GM12878 (cell line): ENCODE data around the gene NTN3. TPM values are rescaled to one million over a fixed set of nuclear protein-coding genes. Genes with fewer than 3 reads are reported as not detected.

Experiments used
- ATAC-seq: fragments of 200-7000 bp; cut with Tn5 transposase; 3 replicates; pipeline ENCODE4 v1.9.1; 2020; ENCODE audit warnings: mild to moderate bottlenecking, moderate library complexity
- BruUV-seq: library from RNA; stranded (reverse); fragments of 400-500 nt; replicated peaks from 2 replicates; lab custom pipeline; 2021; lab: Mats Ljungman, UMichigan
- CTCF ChIA-PET: fragments of 300-600 bp; sonication (Branson Sonifier 250); formaldehyde crosslinking; extraction: SDS; loops from one replicate; lab custom pipeline; 2021; ENCODE audit warnings: inconsistent platforms; lab: Yijun Ruan, JAX
- POLR2A ChIA-PET: fragments of 350-600 bp; formaldehyde crosslinking; extraction: SDS; loops from one replicate; lab custom pipeline; 2021; ENCODE audit warnings: inconsistent platforms; lab: Charles Lee
- RAD21 ChIA-PET: fragments of 300-600 bp; sonication (Branson Sonifier 250); formaldehyde crosslinking; loops from one replicate; lab custom pipeline; 2023; ENCODE audit warnings: antibody characterized with exemption; ENCODE audit not compliant: unreplicated experiment; lab: Charles Lee
- SMC1A ChIA-PET: fragments of 300-600 bp; sonication (Branson Sonifier 250); formaldehyde crosslinking; loops from one replicate; lab custom pipeline; 2023; ENCODE audit not compliant: unreplicated experiment, uncharacterized antibody; lab: Charles Lee
- DNase-seq: peaks from one replicate; pipeline ENCODE4 v3.0.0-alpha.2; 2011; ENCODE audit warnings: low read depth, low spot score
- FAIRE-seq: peaks from 3 replicates; lab custom pipeline; 2011; peaks lifted over from hg19 to GRCh38; lab: Jason Lieb, UNC
- H2AFZ ChIP-seq: 2 replicates; pipeline ENCODE4 v1.6.0; 2011; ENCODE audit warnings: low read depth, low read length, control low read depth; ENCODE audit not compliant: control insufficient read depth
- H3K27ac ChIP-seq: 2 replicates; pipeline ENCODE4 v1.5.1; 2011; ENCODE audit warnings: control low read depth; ENCODE audit not compliant: control insufficient read depth, insufficient read depth
- H3K27me3 ChIP-seq, 2 experiments: replicated peaks in 1 of 2; 2 replicates each; pipeline versions ENCODE4 v1.6.0 to v1.6.1; 2011; ENCODE audit warnings: low read length in 1 of 2; ENCODE audit not compliant: control insufficient read depth in 2 of 2, insufficient read depth in 2 of 2
- H3K36me3 ChIP-seq, 2 experiments: 2 replicates each; pipeline ENCODE4 v1.5.1; 2011; ENCODE audit warnings: low read length in 1 of 2; ENCODE audit not compliant: control insufficient read depth in 2 of 2, insufficient read depth in 2 of 2
- H3K4me1 ChIP-seq: 2 replicates; pipeline ENCODE4 v1.6.1; 2011; ENCODE audit warnings: mild to moderate bottlenecking, low read length, moderate library complexity, mixed read lengths; ENCODE audit not compliant: control insufficient read depth, insufficient read depth
- H3K4me2 ChIP-seq: 2 replicates; pipeline ENCODE4 v1.6.0; 2011; ENCODE audit warnings: control low read depth; ENCODE audit not compliant: control insufficient read depth, insufficient read depth
- H3K4me3 ChIP-seq: fragments of 200-600 bp; sonication (generic); 2 replicates; pipeline ENCODE4 v1.5.1; 2016
- H3K79me2 ChIP-seq: 2 replicates; pipeline ENCODE4 v1.6.0; 2011; ENCODE audit warnings: low read length; ENCODE audit not compliant: control insufficient read depth, insufficient read depth
- H3K9ac ChIP-seq: 2 replicates; pipeline ENCODE4 v1.8.0; 2011; ENCODE audit warnings: low read length, control low read depth, mixed read lengths; ENCODE audit not compliant: control insufficient read depth, insufficient read depth
- H3K9me3 ChIP-seq: replicated peaks from 3 replicates; pipeline ENCODE4 v1.5.1; 2011; ENCODE audit warnings: mild to moderate bottlenecking, low read length; ENCODE audit not compliant: control insufficient read depth, insufficient read depth
- H4K20me1 ChIP-seq: 2 replicates; pipeline ENCODE4 v1.6.0; 2011; ENCODE audit not compliant: control insufficient read depth, insufficient read depth
- BHLHE40 ChIP-seq, 2 experiments: fragments of 450-650 bp in 1 of 2; IDR thresholded peaks; 2 replicates each; pipeline ENCODE4 v1.6.1; 2011 to 2017; ENCODE audit warnings: low read depth in 2 of 2, borderline replicate concordance in 1 of 2, improper control_type of control experiment in 1 of 2, low read length in 1 of 2, mild to moderate bottlenecking in 1 of 2
- CHD2 ChIP-seq: IDR thresholded peaks from 2 replicates; pipeline ENCODE4 v1.6.1; 2011; ENCODE audit warnings: low read depth, low read length, improper control_type of control experiment, borderline replicate concordance
- FOXK2 ChIP-seq: fragments of 450-650 bp; IDR thresholded peaks from 2 replicates; pipeline ENCODE4 v1.6.1; 2017; ENCODE audit warnings: mild to moderate bottlenecking, moderate library complexity
- JUND ChIP-seq: IDR thresholded peaks from 2 replicates; pipeline ENCODE4 v1.6.1; 2012; ENCODE audit warnings: low read depth, mild to moderate bottlenecking, low read length, improper control_type of control experiment, moderate library complexity
- POLR2A ChIP-seq: IDR thresholded peaks from 2 replicates; pipeline ENCODE4 v1.6.1; 2011; ENCODE audit warnings: low read depth, mild to moderate bottlenecking, low read length
- RAD51 ChIP-seq: fragments of 450-650 bp; IDR thresholded peaks from 2 replicates; pipeline ENCODE4 v1.6.1; 2016; ENCODE audit warnings: moderate library complexity, mild to moderate bottlenecking, inconsistent platforms
- RBBP5 ChIP-seq: fragments of 200-600 bp; sonication (generic); conservative IDR thresholded peaks from 2 replicates; pipeline ENCODE4 v1.6.1; 2016
- SPI1 ChIP-seq: IDR thresholded peaks from 2 replicates; pipeline ENCODE4 v1.6.1; 2011; ENCODE audit warnings: low read depth, mild to moderate bottlenecking, low read length, moderate library complexity, borderline replicate concordance; ENCODE audit not compliant: insufficient read depth
- ZNF274 ChIP-seq: IDR thresholded peaks from one replicate; pipeline ENCODE4 v1.8.0; 2011; ENCODE audit not compliant: insufficient read length, insufficient read depth
- WGBS: methylation state at CpG from one replicate; pipeline ENCODE4 v1.1.6; 2016; ENCODE audit warnings: low lambda C conversion rate; ENCODE audit not compliant: insufficient replicate concordance, insufficient coverage; ENCODE audit errors: missing lambda C conversion rate; 5-methylcytosine and 5-hydroxymethylcytosine counted together
- in situ Hi-C: fragments of 300-500 bp; cut with MboI; formaldehyde crosslinking; loops from 9 replicates; pipeline ENCODE4 v1.14.3; 2018; ENCODE audit warnings: mixed read lengths
- intact Hi-C: fragments of 100-400 bp; cut with micrococcal nuclease; formaldehyde crosslinking; loops from one replicate; pipeline ENCODE4 v1.14.2; 2022; ENCODE audit not compliant: unreplicated experiment
- polyA plus RNA-seq, 11 experiments: library from polyadenylated mRNA; depleted of rRNA in 4 of 11; unstranded in 6 of 11; stranded (reverse) in 5 of 11; fragments of >200 nt; fragmentation: Nextera tagmentation in 4 of 11; fragmentation: Illumina TruSeq in 1 of 11; extraction: Ambion mirVana in 4 of 11; extraction: Trizol in 1 of 11; gene quantifications; 1 replicate in 1 of 11; 2 replicates in 10 of 11; pipeline versions ENCODE4 v1.2.1 to v1.2.3, GENCODE V29; 2011 to 2016; ENCODE audit warnings: inconsistent platforms in 2 of 11, missing spikeins in 2 of 11, low read depth in 1 of 11
- total RNA-seq, 4 experiments: library from RNA; depleted of rRNA in 3 of 4; stranded (reverse); fragments of >200 nt in 3 of 4; fragmentation: Illumina TruSeq in 1 of 4; extraction: Trizol in 1 of 4; gene quantifications; 2 replicates each; pipeline versions ENCODE4 v1.2.1 to v1.2.3, GENCODE V29; 2013 to 2021
- TF ChIP-seq, protein P1 (sequence below): fragments of 150-350 bp; IDR thresholded peaks from 2 replicates; pipeline ENCODE4 v1.6.1; 2014; ENCODE audit warnings: mild to moderate bottlenecking, low read depth, low read length
- TF ChIP-seq, protein P2 (sequence below): IDR thresholded peaks from 2 replicates; pipeline ENCODE4 v1.6.1; 2012; ENCODE audit warnings: low read depth, low read length, improper control_type of control experiment

The NTN3 gene
- total and polyA plus RNA-seq, 10 of the 15 experiments (the other 5 are each of a cell fraction or from before 2014, with no cell fraction given), result 0.04 TPM; not detected in 9

DNA sequence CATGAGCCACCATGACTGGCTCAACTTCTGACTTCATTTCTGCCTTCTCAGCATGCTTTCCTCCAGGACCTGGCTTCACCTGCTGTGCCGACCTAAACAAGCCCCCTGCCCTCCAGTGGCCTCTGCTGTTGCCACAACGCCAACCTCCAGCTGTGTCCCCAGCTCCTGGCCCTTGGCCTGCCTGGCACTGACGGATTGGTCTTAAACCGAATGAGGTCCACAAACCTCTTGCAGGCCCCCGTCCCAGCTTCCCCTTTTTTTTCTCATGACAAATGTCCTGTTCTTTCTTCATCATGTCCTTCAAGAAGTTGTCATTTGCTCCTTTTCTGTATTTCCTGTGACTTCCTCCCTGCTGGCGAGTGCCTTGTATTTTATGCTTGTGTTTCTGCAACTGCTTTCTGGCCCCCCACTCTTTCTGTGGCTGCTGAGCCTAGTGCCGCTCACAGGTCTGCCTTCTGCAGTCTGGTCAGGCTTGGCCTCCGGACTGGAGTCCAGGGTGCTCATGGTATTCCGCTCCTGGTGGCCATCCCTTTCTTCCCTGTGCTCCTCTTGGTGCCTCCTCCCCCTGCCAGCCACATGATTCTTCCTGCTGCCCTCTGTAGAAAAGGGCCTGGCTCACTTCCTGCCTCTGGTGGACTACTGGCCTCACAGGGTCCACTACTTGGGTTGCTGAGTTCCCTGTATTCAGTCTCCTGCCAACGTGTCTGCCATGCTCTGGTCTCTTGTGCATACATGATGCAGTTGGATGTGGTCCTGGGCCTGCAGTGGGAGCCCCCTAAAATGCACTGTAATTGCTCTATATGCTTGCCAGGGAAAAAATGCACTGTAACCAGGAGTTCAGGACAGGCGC is 45.5 kb downstream of the NTN3 start:
- RAD21 ChIA-PET, result no interaction called here
- peaks cover 64% of the 10 kb centered on the region for H3K79me2 ChIP-seq
- DNase-seq (no peak), ATAC-seq (no peak), FAIRE-seq (no peak)
- no peaks in the 10 kb centered on the region for H3K27me3 ChIP-seq
- no TSS peak for BruUV-seq
- H3K9me3 ChIP-seq, result no peaks in the 10 kb centered on the region
- H3K4me2 ChIP-seq, result peak overlapping the region; percentile 80
- 0 out of 2 replicates have a peak overlapping the region, but pooled peaks have one; percentile 11 for H3K27ac ChIP-seq
- 58% methylated on average over 11 of the region's 11 CpGs for WGBS
- H3K36me3 ChIP-seq, result peaks cover 6 to 13% of the 10 kb centered on the region in 2 experiments; a peak in 3 of 4 replicates
- intact Hi-C loops (no loop called here), in situ Hi-C loops (no loop called here)
- H3K9ac ChIP-seq, result peak overlapping the region; percentile 93; the same call in 1 of the 2 replicates
- SMC1A ChIA-PET, result no interaction called here
- H3K4me3 ChIP-seq, result peak overlapping the region; percentile 39; the same call in 1 of the 2 replicates
- H4K20me1 ChIP-seq, result peaks cover 9% of the 10 kb centered on the region
- CTCF ChIA-PET, result interaction anchor here (0.6 to 1.6 kb wide), 3 partner anchors 10 to 87 kb away, joined by 3 to 7 read pairs (median 4); partner anchors contain the start of gene CCNF
- H2AFZ ChIP-seq, result no peak overlapping the region
- TF ChIP-seq BHLHE40 (IDR thresholded peaks at IDR 0.05; ENCODE audit: borderline replicate concordance in 1 of 2, low read depth in 2 of 2, low read length in 1 of 2) (no peak), POLR2A (peak; percentile 50; the same call in 1 of the 2 replicates), SPI1 (peak; percentile 26; the same call in 1 of the 2 replicates)
- POLR2A ChIA-PET, result interaction anchor here (1.8 to 2.4 kb wide), 2 partner anchors 10 to 16 kb away, joined by 4 to 8 read pairs; no protein-coding TSS in a partner anchor
- peaks cover 22% of the 10 kb centered on the region for H3K4me1 ChIP-seq

DNA sequence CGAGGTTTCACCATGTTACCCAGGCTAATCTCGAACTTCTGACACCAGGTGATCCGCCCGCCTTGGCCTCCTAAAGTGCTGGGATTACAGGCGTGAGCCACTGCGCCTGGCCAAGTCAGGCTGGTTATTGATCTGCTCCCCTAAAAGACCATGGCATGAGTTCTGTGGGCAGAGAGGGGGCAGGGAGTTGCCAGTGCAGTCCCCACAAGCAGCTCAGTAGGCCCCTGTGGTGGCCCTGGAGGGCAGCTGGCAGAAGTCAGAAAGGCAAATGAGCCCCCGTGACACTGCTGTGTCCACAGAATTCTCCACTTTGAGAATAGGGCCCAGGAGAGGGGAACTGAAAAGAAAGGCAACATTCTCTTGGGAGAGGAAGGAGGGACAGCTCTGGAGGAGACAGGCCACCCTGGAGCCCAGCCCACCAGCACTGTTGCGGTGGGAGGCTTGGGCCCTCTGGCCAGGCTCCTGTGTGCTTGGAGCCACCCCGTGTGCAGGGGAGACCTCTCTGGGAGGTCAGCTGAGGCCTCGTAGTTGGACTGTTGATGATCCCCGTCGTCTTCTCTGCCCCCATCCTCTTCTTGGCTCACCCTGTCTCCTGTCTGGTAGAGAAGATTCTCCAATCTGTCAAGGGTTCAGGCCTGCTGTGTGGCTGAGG is 47.0 kb downstream of the NTN3 start:
- Histone ChIP-seq H3K79me2 (peaks cover 64% of the 10 kb centered on the region), H3K4me2 (no peak overlapping the region), H3K4me1 (peaks cover 19% of the 10 kb centered on the region), H3K9ac (no peak overlapping the region), H4K20me1 (peaks cover 9% of the 10 kb centered on the region), H3K36me3 (peaks cover 6 to 13% of the 10 kb centered on the region in 2 experiments; a peak in 3 of 4 replicates), H3K27ac (no peak overlapping the region), H3K27me3 (no peaks in the 10 kb centered on the region), H2AFZ (no peak overlapping the region), H3K9me3 (no peaks in the 10 kb centered on the region), H3K4me3 (no peak overlapping the region)
- no TSS peak for BruUV-seq
- intact Hi-C loops, result no loop called here
- SMC1A ChIA-PET, result no interaction called here
- in situ Hi-C loops, result no loop called here
- DNase-seq (no peak), ATAC-seq (no peak), FAIRE-seq (no peak)
- CTCF ChIA-PET, result no interaction called here
- RAD21 ChIA-PET, result no interaction called here
- WGBS, result 66% methylated on average over 12 of the region's 12 CpGs
- POLR2A ChIA-PET, result interaction anchor here (1.5 kb wide), 1 partner anchor 19 kb away, joined by 4 read pairs; the partner anchor contains the start of gene PDPK1
- TF ChIP-seq, protein P1, sequence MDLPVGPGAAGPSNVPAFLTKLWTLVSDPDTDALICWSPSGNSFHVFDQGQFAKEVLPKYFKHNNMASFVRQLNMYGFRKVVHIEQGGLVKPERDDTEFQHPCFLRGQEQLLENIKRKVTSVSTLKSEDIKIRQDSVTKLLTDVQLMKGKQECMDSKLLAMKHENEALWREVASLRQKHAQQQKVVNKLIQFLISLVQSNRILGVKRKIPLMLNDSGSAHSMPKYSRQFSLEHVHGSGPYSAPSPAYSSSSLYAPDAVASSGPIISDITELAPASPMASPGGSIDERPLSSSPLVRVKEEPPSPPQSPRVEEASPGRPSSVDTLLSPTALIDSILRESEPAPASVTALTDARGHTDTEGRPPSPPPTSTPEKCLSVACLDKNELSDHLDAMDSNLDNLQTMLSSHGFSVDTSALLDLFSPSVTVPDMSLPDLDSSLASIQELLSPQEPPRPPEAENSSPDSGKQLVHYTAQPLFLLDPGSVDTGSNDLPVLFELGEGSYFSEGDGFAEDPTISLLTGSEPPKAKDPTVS, result no peak
- TF ChIP-seq CHD2, result no peak
- TF ChIP-seq FOXK2, result no peak
- no peak for TF ChIP-seq ZNF274
- no peak for TF ChIP-seq RBBP5
- TF ChIP-seq JUND, result no peak
- no peak for TF ChIP-seq RAD51
- TF ChIP-seq, protein P2, sequence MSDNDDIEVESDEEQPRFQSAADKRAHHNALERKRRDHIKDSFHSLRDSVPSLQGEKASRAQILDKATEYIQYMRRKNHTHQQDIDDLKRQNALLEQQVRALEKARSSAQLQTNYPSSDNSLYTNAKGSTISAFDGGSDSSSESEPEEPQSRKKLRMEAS, result no peak
